Pancreas (tissue), 10 donors: ENCODE measurements around the gene CDH4. TPM values are rescaled to one million over a fixed set of nuclear protein-coding genes. Genes with fewer than 3 reads are reported as not detected.

Source experiments
- ATAC-seq, 4 donors: fragments of 200-7000 bp; cut with Tn5 transposase; one replicate each; pipeline versions ENCODE4 v1.8.0 to v1.9.1; 2020; ENCODE audit warnings: mild to moderate bottlenecking in 4 of 4, moderate library complexity in 4 of 4
- DNase-seq, 6 donors: peaks; one replicate each; pipeline ENCODE4 v3.0.0-alpha.2; 2020
- FAIRE-seq: peaks from 2 replicates; lab custom pipeline; 2012; peaks lifted over from hg19 to GRCh38; lab: Jason Lieb, UNC
- H3K27ac ChIP-seq, 4 donors: fragments of 200-600 bp; sonication (generic); 1 replicate in 3 of 4; 2 replicates in 1 of 4; pipeline versions ENCODE4 v1.5.0 to v1.8.0; 2020
- H3K27me3 ChIP-seq, 4 donors: fragments of 200-600 bp; one replicate each; pipeline ENCODE4 v1.8.0; 2021
- H3K36me3 ChIP-seq, 3 donors: fragments of 200-600 bp; sonication (generic) in 1 of 3; one replicate each; pipeline versions ENCODE4 v1.5.0 to v1.8.0; 2020 to 2021
- H3K4me1 ChIP-seq, 3 donors: fragments of 200-600 bp; one replicate each; pipeline ENCODE4 v1.8.0; 2021
- H3K4me3 ChIP-seq, 4 donors: fragments of 200-600 bp; sonication (generic) in 2 of 4; one replicate each; pipeline versions ENCODE4 v1.5.0 to v1.8.0; 2020 to 2021
- H3K9me3 ChIP-seq, 4 donors: fragments of 200-600 bp; one replicate each; pipeline ENCODE4 v1.8.0; 2021
- CTCF ChIP-seq, 4 donors: fragments of 200-600 bp; sonication (generic) in 3 of 4; IDR thresholded peaks; one replicate each; pipeline versions ENCODE4 v1.5.0 to v1.8.0; 2021; ENCODE audit warnings: antibody characterized with exemption in 4 of 4
- WGBS, 2 donors: extraction: QIAGEN DNeasy Blood & Tissue Kit; methylation state at CpG; one replicate each; pipeline ENCODE4 v1.1.7; 2013; 5-methylcytosine and 5-hydroxymethylcytosine counted together
- intact Hi-C, 3 donors: fragments of 100-400 bp; cut with DNase I; formaldehyde crosslinking; loops; one replicate each; pipeline versions ENCODE4 v1.11.1 to v1.14.2; 2022
- polyA plus RNA-seq, 2 donors: library from polyadenylated mRNA; stranded (reverse); fragments of 200-250 nt; gene quantifications; one replicate each; pipeline ENCODE4 v1.2.3, GENCODE V29; 2013
- total RNA-seq, 6 donors: library from RNA; stranded (reverse); fragmentation: NEBNext Ultra II Directional in 4 of 6; extraction: Animal tissue kit (Norgen Biotek cat#: 25700) in 4 of 6; gene quantifications; one replicate each; pipeline versions ENCODE4 v1.2.1 to v1.2.4, GENCODE V29; 2021 to 2023
- donor health status: healthy with polysubstance abuse.
- donor health status: DM: no; HTN: no; CAD: no; lungs with moderate emphysema.
- donor health status: DM: no; HTN: no; CAD: no.
- donor health status: control.
- donor health status: control.
- donor health status: Bipolar disorder and iron deficiency.
- donor health status: DM: yes; HTN: yes; CAD: no.
- donor health status: DM: no; HTN: no; CAD: no.
- donor health status: DM: no; HTN: no; CAD: no.
- donor health status: DM: yes; HTN: yes; CAD: no.

CDH4 gene
- total and polyA plus RNA-seq, 8 donors = 0.04 to 1.4 (median 0.27) TPM

- no peak overlapping the region for H3K27ac ChIP-seq
- no peak overlapping the region for H3K4me3 ChIP-seq
- DNase-seq (no peak), FAIRE-seq (no peak), ATAC-seq (no peak)
- H3K27me3 ChIP-seq = no peaks in the 10 kb centered on the region
- no peaks in the 10 kb centered on the region for H3K36me3 ChIP-seq
- intact Hi-C loops = no loop called here
- 58 to 71% methylated on average over 27 to 33 of the region's 33 CpGs for WGBS, 2 donors
- no peak for TF ChIP-seq CTCF (IDR thresholded peaks at IDR 0.05)
- no peaks in the 10 kb centered on the region for H3K4me1 ChIP-seq
- no peaks in the 10 kb centered on the region for H3K9me3 ChIP-seq
Observed at GRCh38 chr20:61295682-61296628, 43.9 kb downstream of the CDH4 start.

GRCh38 chr20:61296629-61297019 lies 44.6 kb downstream of the CDH4 start:
- Histone ChIP-seq H3K4me1 (no peaks in the 10 kb centered on the region), H3K27me3 (no peaks in the 10 kb centered on the region), H3K9me3 (no peaks in the 10 kb centered on the region), H3K36me3 (no peaks in the 10 kb centered on the region), H3K4me3 (no peak overlapping the region), H3K27ac (no peak overlapping the region)
- FAIRE-seq = no peak
- intact Hi-C loops = no loop called here
- no peak for ATAC-seq
- no peak for TF ChIP-seq CTCF (IDR thresholded peaks at IDR 0.05)
- WGBS, 2 donors = 65 to 75% methylated on average over 13 to 14 of the region's 14 CpGs
- DNase-seq = no peak

- Histone ChIP-seq H3K4me1 (no peaks in the 10 kb centered on the region), H3K27me3 (no peaks in the 10 kb centered on the region), H3K9me3 (no peaks in the 10 kb centered on the region), H3K4me3 (no peak overlapping the region), H3K36me3 (no peaks in the 10 kb centered on the region), H3K27ac (no peak overlapping the region)
- DNase-seq (no peak), ATAC-seq (no peak), FAIRE-seq (no peak)
- intact Hi-C loops = no loop called here
- 78 to 89% methylated on average over 16 of the region's 16 CpGs for WGBS, 2 donors
- no peak for TF ChIP-seq CTCF (IDR thresholded peaks at IDR 0.05)
Observed at GRCh38 chr20:61297491-61297890, 45.4 kb downstream of the CDH4 start.

GRCh38 chr20:61297986-61298385 lies 45.9 kb downstream of the CDH4 start:
- TF ChIP-seq CTCF (IDR thresholded peaks at IDR 0.05) = no peak
- Histone ChIP-seq H3K4me1 (no peaks in the 10 kb centered on the region), H3K27ac (no peak overlapping the region), H3K9me3 (no peaks in the 10 kb centered on the region), H3K36me3 (no peaks in the 10 kb centered on the region), H3K27me3 (no peaks in the 10 kb centered on the region), H3K4me3 (no peak overlapping the region)
- FAIRE-seq (no peak), ATAC-seq (no peak), DNase-seq (no peak)
- 63 to 82% methylated on average over 17 of the region's 17 CpGs for WGBS, 2 donors
- intact Hi-C loops = no loop called here

- H3K4me3 ChIP-seq = no peak overlapping the region
- 80 to 91% methylated on average over 6 of the region's 6 CpGs for WGBS, 2 donors
- no peaks in the 10 kb centered on the region for H3K36me3 ChIP-seq
- DNase-seq (no peak), FAIRE-seq (no peak), ATAC-seq (no peak)
- no peak overlapping the region for H3K27ac ChIP-seq
- no peaks in the 10 kb centered on the region for H3K9me3 ChIP-seq
- no peaks in the 10 kb centered on the region for H3K27me3 ChIP-seq
- no peak for TF ChIP-seq CTCF (IDR thresholded peaks at IDR 0.05)
- intact Hi-C loops = no loop called here
- H3K4me1 ChIP-seq = no peaks in the 10 kb centered on the region
Observed at GRCh38 chr20:61298661-61299060, 46.6 kb downstream of the CDH4 start.
